Activated CD4-positive, alpha-beta memory T cell treated with anti-CD3 and anti-CD28 coated beads, Interleukin-2, amount 10 ng/mL, durations not matched to agents 7 days and 5 days (primary cell): ENCODE results near the gene SMIM34. TPM values are rescaled to one million over a fixed set of nuclear protein-coding genes. Genes with fewer than 3 reads are reported as not detected.
"Not testable (repeated sequence)": the region's sequence is repeated elsewhere in the genome, so short reads cannot be mapped to it uniquely, and the experiment has no call there.

Experiments
- CTCF ChIA-PET: fragments of 350-600 bp; sonication (Branson Sonifier 250); formaldehyde crosslinking; loops from one replicate; lab custom pipeline; 2021; ENCODE audit warnings: antibody characterized with exemption, inconsistent platforms; lab: Charles Lee
- POLR2A ChIA-PET: fragments of 350-600 bp; sonication (Branson Sonifier 250); formaldehyde crosslinking; loops from one replicate; lab custom pipeline; 2021; ENCODE audit warnings: antibody characterized with exemption; lab: Charles Lee
- DNase-seq: peaks from one replicate; pipeline ENCODE4 v3.0.0-alpha.2; 2020
- H3K27ac Mint-ChIP-seq: one replicate; pipeline ENCODE4 v1.8.0; 2021; ENCODE audit warnings: mild to moderate bottlenecking, mixed read lengths
- H3K27me3 Mint-ChIP-seq: one replicate; pipeline ENCODE4 v1.8.0; 2021; ENCODE audit warnings: mixed read lengths
- H3K36me3 Mint-ChIP-seq: one replicate; pipeline ENCODE4 v1.8.0; 2021; ENCODE audit warnings: low read depth, mixed read lengths
- H3K4me1 Mint-ChIP-seq: one replicate; pipeline ENCODE4 v1.8.0; 2021; ENCODE audit warnings: mixed read lengths
- H3K4me3 Mint-ChIP-seq: one replicate; pipeline ENCODE4 v1.8.0; 2021; ENCODE audit warnings: mild to moderate bottlenecking, mixed read lengths
- H3K9me3 Mint-ChIP-seq: one replicate; pipeline ENCODE4 v1.8.0; 2021; ENCODE audit warnings: mixed read lengths
- total RNA-seq, 2 experiments: library from RNA; stranded (reverse); gene quantifications; one replicate each; pipeline ENCODE4 v1.2.3, GENCODE V29; 2021

SMIM34 gene
- total RNA-seq, 2 experiments from 2014 or later, result not detected

- DNase-seq, POLR2A ChIA-PET, H3K27me3 Mint-ChIP-seq: not testable (repeated sequence)
Observed at GRCh38 chr21:34406102-34406501, 17.6 kb downstream of the SMIM34 start.

GRCh38 chr21:34405686-34406085, 18.1 kb downstream of the SMIM34 start:
- H3K36me3 Mint-ChIP-seq, DNase-seq, H3K4me3 Mint-ChIP-seq, CTCF ChIA-PET, H3K27ac Mint-ChIP-seq, H3K9me3 Mint-ChIP-seq, H3K4me1 Mint-ChIP-seq, H3K27me3 Mint-ChIP-seq, POLR2A ChIA-PET: not testable (repeated sequence)

More at GRCh38 chr21:34406102-34406501, 17.6 kb downstream of the SMIM34 start:
- H3K36me3 Mint-ChIP-seq, CTCF ChIA-PET, H3K9me3 Mint-ChIP-seq, H3K4me1 Mint-ChIP-seq, H3K4me3 Mint-ChIP-seq, H3K27ac Mint-ChIP-seq: not testable (repeated sequence)

- H3K27ac Mint-ChIP-seq, CTCF ChIA-PET, H3K4me1 Mint-ChIP-seq, DNase-seq, POLR2A ChIA-PET, H3K36me3 Mint-ChIP-seq, H3K27me3 Mint-ChIP-seq, H3K9me3 Mint-ChIP-seq, H3K4me3 Mint-ChIP-seq: not testable (repeated sequence)
Observed at GRCh38 chr21:34404742-34405141, 19.0 kb downstream of the SMIM34 start.

GRCh38 chr21:34400522-34400921, 23.2 kb downstream of the SMIM34 start:
- H3K27ac Mint-ChIP-seq, DNase-seq, H3K36me3 Mint-ChIP-seq, H3K4me1 Mint-ChIP-seq, H3K9me3 Mint-ChIP-seq, POLR2A ChIA-PET, H3K4me3 Mint-ChIP-seq, H3K27me3 Mint-ChIP-seq, CTCF ChIA-PET: not testable (repeated sequence)

GRCh38 chr21:34383724-34384415, 39.9 kb downstream of the SMIM34 start:
- CTCF ChIA-PET, H3K9me3 Mint-ChIP-seq, H3K27ac Mint-ChIP-seq, POLR2A ChIA-PET, DNase-seq, H3K4me1 Mint-ChIP-seq, H3K27me3 Mint-ChIP-seq, H3K36me3 Mint-ChIP-seq, H3K4me3 Mint-ChIP-seq: not testable (repeated sequence)

- CTCF ChIA-PET, H3K36me3 Mint-ChIP-seq, H3K4me3 Mint-ChIP-seq, H3K27ac Mint-ChIP-seq, H3K9me3 Mint-ChIP-seq, H3K27me3 Mint-ChIP-seq, H3K4me1 Mint-ChIP-seq, DNase-seq, POLR2A ChIA-PET: not testable (repeated sequence)
Observed at GRCh38 chr21:34383138-34383537, 40.6 kb downstream of the SMIM34 start.

GRCh38 chr21:34375619-34375972, 48.2 kb downstream of the SMIM34 start:
- H3K27ac Mint-ChIP-seq, POLR2A ChIA-PET, H3K36me3 Mint-ChIP-seq, H3K4me3 Mint-ChIP-seq, CTCF ChIA-PET, H3K4me1 Mint-ChIP-seq, H3K27me3 Mint-ChIP-seq, H3K9me3 Mint-ChIP-seq, DNase-seq: not testable (repeated sequence)

GRCh38 chr21:34374940-34375618, 48.7 kb downstream of the SMIM34 start, which contains the start of gene SMIM11:
Gene SMIM11, plus strand, starts transcription at chr21:34375507. Its CDS starts 3,998 bp downstream, at chr21:34379505.
- H3K9me3 Mint-ChIP-seq, H3K36me3 Mint-ChIP-seq, H3K4me1 Mint-ChIP-seq, DNase-seq, POLR2A ChIA-PET, H3K27ac Mint-ChIP-seq, H3K4me3 Mint-ChIP-seq, H3K27me3 Mint-ChIP-seq, CTCF ChIA-PET: not testable (repeated sequence)

GRCh38 chr21:34374462-34374861, 49.3 kb downstream of the SMIM34 start:
- DNase-seq, H3K9me3 Mint-ChIP-seq, H3K36me3 Mint-ChIP-seq, H3K27ac Mint-ChIP-seq, CTCF ChIA-PET, H3K27me3 Mint-ChIP-seq, H3K4me3 Mint-ChIP-seq, H3K4me1 Mint-ChIP-seq, POLR2A ChIA-PET: not testable (repeated sequence)

GRCh38 chr21:34372321-34372720, 51.4 kb downstream of the SMIM34 start:
- Mint-ChIP-seq H3K9me3 (no peaks in the 10 kb centered on the region), H3K27ac (no peak overlapping the region), H3K4me1 (no peaks in the 10 kb centered on the region), H3K4me3 (no peak overlapping the region), H3K27me3 (peaks cover 19% of the 10 kb centered on the region), H3K36me3 (no peaks in the 10 kb centered on the region)
- CTCF ChIA-PET, result no interaction called here
- POLR2A ChIA-PET, result no interaction called here
- DNase-seq, result no peak

- Mint-ChIP-seq H3K4me1 (no peaks in the 10 kb centered on the region), H3K27me3 (peaks cover 19% of the 10 kb centered on the region), H3K4me3 (no peak overlapping the region), H3K27ac (no peak overlapping the region), H3K9me3 (no peaks in the 10 kb centered on the region), H3K36me3 (no peaks in the 10 kb centered on the region)
- ChIA-PET POLR2A (no interaction called here), CTCF (interaction anchor here (0.6 kb wide), 1 partner anchor 231 kb away, joined by 3 read pairs; no protein-coding TSS in a partner anchor)
- DNase-seq, result no peak
Observed at GRCh38 chr21:34369741-34370140, 54.0 kb downstream of the SMIM34 start.
